ENCODE data around the gene GIT1. TPM values are rescaled to one million over a fixed set of nuclear protein-coding genes. Genes with fewer than 3 reads are reported as not detected.

Gene GIT1
- total RNA-seq, 1 experiment from 2014 or later: 120 TPM

DNA sequence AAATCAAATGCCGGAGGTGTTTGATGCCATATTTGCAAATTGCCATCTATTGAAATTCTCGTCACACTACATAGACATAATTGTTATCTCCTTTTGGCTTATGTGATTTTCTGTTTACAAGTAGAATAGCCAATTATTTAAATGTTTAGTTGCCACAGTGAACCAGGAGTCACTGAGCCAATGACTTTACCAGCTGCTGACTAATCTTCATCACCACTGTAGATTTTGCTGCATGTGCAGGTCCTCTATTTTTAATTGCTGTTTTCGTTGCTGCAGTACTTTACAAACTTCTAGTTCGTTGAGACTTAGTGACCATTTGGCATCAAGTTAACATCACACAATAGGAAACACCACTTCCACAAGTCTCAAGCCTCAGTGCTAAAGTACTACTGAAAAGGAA, 45.4 kb downstream of the GIT1 start:
- peaks cover under 1% of the 10 kb centered on the region for H3K4me1 ChIP-seq (ENCODE audit: insufficient read depth, low read length, poor library complexity, severe bottlenecking)
- BruUV-seq (replicated peaks): no TSS peak
- ChIA-PET POLR2A (ENCODE audit: low non-redundant PET) (no interaction called here), CTCF (no interaction called here)
- no peak for DNase-seq (ENCODE audit: low spot score)
- H3K4me3 ChIP-seq (ENCODE audit: low read depth, low read length, poor library complexity, severe bottlenecking): no peak overlapping the region
- no peak overlapping the region for H3K27ac ChIP-seq (ENCODE audit: low read depth, low read length, poor library complexity, severe bottlenecking)
- H3K27me3 ChIP-seq (replicated peaks; ENCODE audit: insufficient read depth, low read depth, low read length, poor library complexity): no peaks in the 10 kb centered on the region
- peaks cover 34% of the 10 kb centered on the region for H3K36me3 ChIP-seq (ENCODE audit: insufficient read depth, low read length, poor library complexity, severe bottlenecking)
- no peaks in the 10 kb centered on the region for H3K9me3 ChIP-seq (ENCODE audit: low read depth, low read length, poor library complexity, severe bottlenecking)
- no peak for TF ChIP-seq EZH2 (IDR thresholded peaks at IDR 0.05; ENCODE audit: borderline replicate concordance, low read depth, low read length, poor library complexity, severe bottlenecking)
- intact Hi-C loops (cut with micrococcal nuclease; ENCODE audit: unreplicated experiment): no loop called here

DNA sequence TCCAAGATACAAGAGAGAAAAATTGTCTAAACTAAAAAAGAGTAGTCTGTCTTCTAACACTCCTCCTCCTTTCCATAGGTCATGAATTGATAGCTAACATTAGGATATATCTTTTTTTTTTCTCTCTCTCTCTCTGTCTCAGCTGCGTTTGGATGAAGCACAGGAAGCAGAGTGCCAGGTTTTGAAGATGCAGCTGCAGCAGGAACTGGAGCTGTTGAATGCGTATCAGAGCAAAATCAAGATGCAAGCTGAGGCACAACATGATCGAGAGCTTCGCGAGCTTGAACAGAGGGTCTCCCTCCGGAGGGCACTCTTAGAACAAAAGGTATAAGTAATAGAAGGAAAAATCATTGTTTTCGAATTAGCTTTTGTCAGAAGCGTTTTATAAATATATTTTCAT, 55.5 kb downstream of the GIT1 start:
- ChIA-PET POLR2A (ENCODE audit: low non-redundant PET) (interaction anchor here (0.6 kb wide), 1 partner anchor 8 kb away, joined by 3 read pairs; no protein-coding TSS in a partner anchor), CTCF (interaction anchor here (0.6 to 2.2 kb wide), 2 partner anchors 164 to 386 kb away, joined by 3 to 13 read pairs; no protein-coding TSS in a partner anchor)
- no peak overlapping the region for H3K27ac ChIP-seq (ENCODE audit: low read depth, low read length, poor library complexity, severe bottlenecking)
- no peaks in the 10 kb centered on the region for H3K27me3 ChIP-seq (replicated peaks; ENCODE audit: insufficient read depth, low read depth, low read length, poor library complexity)
- H3K4me1 ChIP-seq (ENCODE audit: insufficient read depth, low read length, poor library complexity, severe bottlenecking): no peaks in the 10 kb centered on the region
- DNase-seq (ENCODE audit: low spot score): no peak
- intact Hi-C loops (cut with micrococcal nuclease; ENCODE audit: unreplicated experiment): no loop called here
- H3K4me3 ChIP-seq (ENCODE audit: low read depth, low read length, poor library complexity, severe bottlenecking): no peak overlapping the region
- H3K9me3 ChIP-seq (ENCODE audit: low read depth, low read length, poor library complexity, severe bottlenecking): no peaks in the 10 kb centered on the region
- H3K36me3 ChIP-seq (ENCODE audit: insufficient read depth, low read length, poor library complexity, severe bottlenecking): peaks cover 44% of the 10 kb centered on the region
- no TSS peak for BruUV-seq (replicated peaks)
- no peak for TF ChIP-seq EZH2 (IDR thresholded peaks at IDR 0.05; ENCODE audit: borderline replicate concordance, low read depth, low read length, poor library complexity, severe bottlenecking)
- TF ChIP-seq, protein P1, sequence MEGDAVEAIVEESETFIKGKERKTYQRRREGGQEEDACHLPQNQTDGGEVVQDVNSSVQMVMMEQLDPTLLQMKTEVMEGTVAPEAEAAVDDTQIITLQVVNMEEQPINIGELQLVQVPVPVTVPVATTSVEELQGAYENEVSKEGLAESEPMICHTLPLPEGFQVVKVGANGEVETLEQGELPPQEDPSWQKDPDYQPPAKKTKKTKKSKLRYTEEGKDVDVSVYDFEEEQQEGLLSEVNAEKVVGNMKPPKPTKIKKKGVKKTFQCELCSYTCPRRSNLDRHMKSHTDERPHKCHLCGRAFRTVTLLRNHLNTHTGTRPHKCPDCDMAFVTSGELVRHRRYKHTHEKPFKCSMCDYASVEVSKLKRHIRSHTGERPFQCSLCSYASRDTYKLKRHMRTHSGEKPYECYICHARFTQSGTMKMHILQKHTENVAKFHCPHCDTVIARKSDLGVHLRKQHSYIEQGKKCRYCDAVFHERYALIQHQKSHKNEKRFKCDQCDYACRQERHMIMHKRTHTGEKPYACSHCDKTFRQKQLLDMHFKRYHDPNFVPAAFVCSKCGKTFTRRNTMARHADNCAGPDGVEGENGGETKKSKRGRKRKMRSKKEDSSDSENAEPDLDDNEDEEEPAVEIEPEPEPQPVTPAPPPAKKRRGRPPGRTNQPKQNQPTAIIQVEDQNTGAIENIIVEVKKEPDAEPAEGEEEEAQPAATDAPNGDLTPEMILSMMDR (conservative IDR thresholded peaks at IDR 0.05; ENCODE audit: low read depth, low read length): no peak

DNA sequence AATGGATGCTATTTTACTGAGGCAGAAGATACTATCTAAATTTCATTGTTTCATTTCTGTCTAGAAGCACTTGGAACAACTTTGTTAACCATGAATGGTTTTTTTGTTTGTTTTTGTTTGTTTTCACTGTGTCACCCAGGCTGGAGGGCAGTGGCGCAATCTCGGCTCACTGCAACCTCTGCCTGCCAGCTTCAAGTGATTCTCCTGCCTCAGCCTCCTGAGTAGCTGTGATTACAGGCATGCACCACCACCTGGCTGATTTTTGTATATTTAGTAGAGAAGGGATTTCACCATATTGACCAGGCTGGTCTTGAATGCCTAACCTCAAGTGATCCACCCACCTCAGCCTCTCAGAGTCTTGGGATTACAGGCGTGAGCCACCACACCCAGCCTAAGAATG, 63.1 kb downstream of the GIT1 start:
- Histone ChIP-seq H3K4me3 (ENCODE audit: low read depth, low read length, poor library complexity, severe bottlenecking) (no peak overlapping the region), H3K36me3 (ENCODE audit: insufficient read depth, low read length, poor library complexity, severe bottlenecking) (peaks cover 36% of the 10 kb centered on the region), H3K27me3 (replicated peaks; ENCODE audit: insufficient read depth, low read depth, low read length, poor library complexity) (no peaks in the 10 kb centered on the region), H3K4me1 (ENCODE audit: insufficient read depth, low read length, poor library complexity, severe bottlenecking) (no peaks in the 10 kb centered on the region), H3K9me3 (ENCODE audit: low read depth, low read length, poor library complexity, severe bottlenecking) (no peaks in the 10 kb centered on the region), H3K27ac (ENCODE audit: low read depth, low read length, poor library complexity, severe bottlenecking) (no peak overlapping the region)
- no peak for TF ChIP-seq EZH2 (IDR thresholded peaks at IDR 0.05; ENCODE audit: borderline replicate concordance, low read depth, low read length, poor library complexity, severe bottlenecking)
- ChIA-PET POLR2A (ENCODE audit: low non-redundant PET) (no interaction called here), CTCF (interaction anchor here (1.5 kb wide), 1 partner anchor 156 kb away, joined by 3 read pairs; no protein-coding TSS in a partner anchor)
- intact Hi-C loops (cut with micrococcal nuclease; ENCODE audit: unreplicated experiment): no loop called here
- no TSS peak for BruUV-seq (replicated peaks)
- DNase-seq (ENCODE audit: low spot score): no peak

DNA sequence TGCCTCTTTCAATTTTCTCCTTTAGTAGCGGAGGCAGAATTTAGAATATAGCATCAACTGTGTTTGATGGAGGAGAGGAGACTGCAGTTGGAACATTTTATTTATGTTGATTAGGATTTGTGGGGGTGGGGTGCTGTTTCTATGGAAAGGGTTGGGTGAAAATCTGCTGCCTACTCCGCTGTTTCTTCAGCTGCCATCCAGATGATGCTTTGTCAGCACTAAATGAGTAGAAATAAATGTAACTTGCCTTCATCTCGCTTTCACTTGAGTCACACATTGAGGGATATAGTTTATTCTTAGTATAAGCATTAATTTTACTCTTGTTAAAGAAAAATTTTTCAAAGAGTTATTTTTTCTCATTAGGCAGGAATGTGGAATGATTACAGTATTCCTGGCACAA, 64.8 kb downstream of the GIT1 start:
- TF ChIP-seq, protein P1 (conservative IDR thresholded peaks at IDR 0.05; ENCODE audit: low read depth, low read length): no peak
- intact Hi-C loops (cut with micrococcal nuclease; ENCODE audit: unreplicated experiment): no loop called here
- DNase-seq (ENCODE audit: low spot score): no peak
- no peaks in the 10 kb centered on the region for H3K4me1 ChIP-seq (ENCODE audit: insufficient read depth, low read length, poor library complexity, severe bottlenecking)
- no peak overlapping the region for H3K27ac ChIP-seq (ENCODE audit: low read depth, low read length, poor library complexity, severe bottlenecking)
- H3K36me3 ChIP-seq (ENCODE audit: insufficient read depth, low read length, poor library complexity, severe bottlenecking): peaks cover 35% of the 10 kb centered on the region
- no peaks in the 10 kb centered on the region for H3K27me3 ChIP-seq (replicated peaks; ENCODE audit: insufficient read depth, low read depth, low read length, poor library complexity)
- ChIA-PET CTCF (no interaction called here), POLR2A (ENCODE audit: low non-redundant PET) (no interaction called here)
- no peak overlapping the region for H3K4me3 ChIP-seq (ENCODE audit: low read depth, low read length, poor library complexity, severe bottlenecking)
- no TSS peak for BruUV-seq (replicated peaks)
- no peaks in the 10 kb centered on the region for H3K9me3 ChIP-seq (ENCODE audit: low read depth, low read length, poor library complexity, severe bottlenecking)

Other genes starting within 250 kb of the GIT1 start
- gene TAOK1, start 199.3 kb downstream of the GIT1 start, total RNA-seq (2021): 83.8 and 85.5 TPM in 2 replicates
- 5.4 and 8.0 TPM in 2 replicates for gene ABHD15, start 22.6 kb downstream of the GIT1 start, total RNA-seq (2021)
- gene TP53I13, start 20.9 kb downstream of the GIT1 start, total RNA-seq (2021): 34.6 and 41.4 TPM in 2 replicates
- 81.5 and 98.7 TPM in 2 replicates for gene ANKRD13B, start 3.5 kb upstream of the GIT1 start, total RNA-seq (2021)
- gene CORO6, start 33.3 kb upstream of the GIT1 start, total RNA-seq (2021): 19.7 and 28.9 TPM in 2 replicates

Data from A673 (cell line).